ENCODE measurements around the gene TMBIM1.

TMBIM1 gene

DNA sequence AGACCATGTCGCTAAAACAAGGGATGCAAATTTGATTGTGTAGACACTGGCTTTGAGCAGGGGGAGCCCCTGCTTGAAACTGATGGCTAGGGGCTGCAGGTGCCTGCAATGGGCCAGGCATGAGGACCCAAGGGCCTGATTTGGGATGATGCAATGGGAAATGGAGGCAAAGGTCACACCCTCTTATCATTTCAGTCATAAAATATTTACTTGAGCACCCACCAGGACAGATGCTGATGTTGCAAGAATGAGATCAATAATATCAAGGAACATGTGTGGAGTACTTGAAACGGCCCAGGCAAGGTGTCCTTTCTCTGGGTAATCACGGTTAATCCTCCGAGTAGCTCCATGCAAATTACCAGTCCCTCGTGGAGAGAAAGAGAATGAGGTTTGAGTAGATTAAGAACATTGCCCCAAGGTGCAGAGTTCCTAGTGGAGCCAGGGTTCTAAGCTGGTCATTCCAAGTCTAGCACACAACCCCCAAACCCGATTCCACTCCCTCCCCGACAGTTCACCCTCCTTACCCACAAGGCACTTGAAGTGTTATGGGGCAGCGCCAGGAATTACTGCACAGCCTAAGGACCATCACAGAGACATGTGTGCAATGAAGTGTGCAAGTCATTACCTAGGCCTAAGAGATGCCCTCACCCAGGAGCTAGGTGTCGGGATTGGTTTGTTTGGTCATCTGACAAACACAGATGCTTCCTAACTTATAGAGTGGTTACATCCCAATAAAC is 14.0 kb upstream of the TMBIM1 start:
- no peak for TF ChIP-seq GATA3 (IDR thresholded peaks at IDR 0.05; ENCODE audit: low read depth, low read length)

- TF ChIP-seq GATA3 (IDR thresholded peaks at IDR 0.05; ENCODE audit: low read depth, low read length) (no peak), GATA2 (IDR thresholded peaks at IDR 0.05; ENCODE audit: low read depth, low read length) (no peak)
Measured at GRCh38 chr2:218305383-218305782, 13.1 kb upstream of the TMBIM1 start.

- no peak for TF ChIP-seq GATA2 (IDR thresholded peaks at IDR 0.05; ENCODE audit: low read depth, low read length)
- TF ChIP-seq GATA3 (IDR thresholded peaks at IDR 0.05; ENCODE audit: low read depth, low read length), result no peak
Measured at GRCh38 chr2:218301176-218301819, 9.0 kb upstream of the TMBIM1 start.

DNA sequence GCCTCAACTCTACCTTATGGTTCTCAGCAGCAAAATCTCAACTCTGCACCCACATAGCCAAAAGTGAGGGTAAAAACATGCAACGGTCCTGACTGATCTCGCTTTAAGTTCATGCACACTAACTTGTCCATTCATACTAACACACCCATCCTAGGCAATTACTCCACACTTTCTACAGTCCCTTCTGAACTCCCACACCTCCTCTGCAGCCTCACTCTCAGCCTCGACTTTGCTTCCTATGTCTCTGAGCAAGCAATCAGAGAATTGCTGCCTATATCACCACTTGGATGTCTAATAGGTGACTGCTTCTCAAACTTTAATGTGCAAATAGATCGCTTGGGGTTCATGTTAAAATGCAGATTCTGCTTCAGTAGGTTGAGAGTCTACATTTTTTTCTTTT is 7.8 kb upstream of the TMBIM1 start:
- TF ChIP-seq GATA2 (IDR thresholded peaks at IDR 0.05; ENCODE audit: low read depth, low read length) (no peak), GATA3 (IDR thresholded peaks at IDR 0.05; ENCODE audit: low read depth, low read length) (no peak)

GRCh38 chr2:218298314-218298875 is 6.1 kb upstream of the TMBIM1 start:
- no peak for TF ChIP-seq GATA2 (IDR thresholded peaks at IDR 0.05; ENCODE audit: low read depth, low read length)
- TF ChIP-seq GATA3 (IDR thresholded peaks at IDR 0.05; ENCODE audit: low read depth, low read length), result no peak

DNA sequence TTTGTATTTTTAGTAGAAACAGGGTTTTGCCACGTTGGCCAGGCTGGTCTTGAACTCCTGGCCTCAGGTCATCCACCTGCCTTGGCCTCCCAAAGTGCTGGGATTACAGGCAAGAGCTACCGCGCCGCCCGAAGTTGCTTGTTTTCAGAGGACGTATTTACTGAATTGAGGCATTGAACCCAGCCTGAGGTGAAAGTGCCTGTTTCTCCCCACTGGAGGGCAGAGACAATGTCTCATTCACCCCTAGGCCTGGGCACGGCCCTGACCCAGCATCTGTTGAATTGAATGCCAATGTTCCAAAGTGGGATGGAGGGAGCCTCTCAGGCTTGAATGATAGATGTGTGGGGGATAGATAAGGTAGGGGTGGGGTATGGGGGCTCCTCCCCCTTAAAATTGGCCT is 4.5 kb upstream of the TMBIM1 start:
- TF ChIP-seq GATA2 (IDR thresholded peaks at IDR 0.05; ENCODE audit: low read depth, low read length), result no peak
- TF ChIP-seq GATA3 (IDR thresholded peaks at IDR 0.05; ENCODE audit: low read depth, low read length), result no peak

DNA sequence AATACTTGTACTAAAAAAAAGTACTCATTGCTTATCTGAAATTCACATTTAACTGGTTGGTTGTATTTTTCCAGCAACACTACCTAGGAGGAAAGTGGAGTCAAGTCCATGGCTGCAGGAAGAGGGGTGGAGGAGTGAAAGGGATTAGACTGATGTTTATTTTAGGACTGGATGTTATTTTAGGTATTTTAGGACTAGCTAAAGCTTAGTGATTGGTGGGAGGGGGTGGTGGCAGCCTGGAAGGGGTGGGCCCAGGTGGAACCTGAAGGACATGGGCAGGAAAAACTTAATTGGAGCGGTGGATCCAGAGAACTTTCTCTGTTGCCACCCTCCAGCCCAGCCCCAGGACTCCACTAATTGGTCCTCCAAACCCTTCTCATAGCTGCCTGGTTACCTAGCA is 3.9 kb upstream of the TMBIM1 start:
- TF ChIP-seq GATA3 (IDR thresholded peaks at IDR 0.05; ENCODE audit: low read depth, low read length) (no peak), GATA2 (IDR thresholded peaks at IDR 0.05; ENCODE audit: low read depth, low read length) (no peak)

GRCh38 chr2:218295029-218295428 is 2.7 kb upstream of the TMBIM1 start:
- TF ChIP-seq GATA2 (IDR thresholded peaks at IDR 0.05; ENCODE audit: low read depth, low read length), result no peak
- TF ChIP-seq GATA3 (IDR thresholded peaks at IDR 0.05; ENCODE audit: low read depth, low read length), result no peak

GRCh38 chr2:218294430-218295022 is 2.2 kb upstream of the TMBIM1 start:
- no peak for TF ChIP-seq GATA3 (IDR thresholded peaks at IDR 0.05; ENCODE audit: low read depth, low read length)
- TF ChIP-seq GATA2 (IDR thresholded peaks at IDR 0.05; ENCODE audit: low read depth, low read length), result no peak

GRCh38 chr2:218293715-218294429 is 1.6 kb upstream of the TMBIM1 start:
- TF ChIP-seq GATA2 (IDR thresholded peaks at IDR 0.05; ENCODE audit: low read depth, low read length), result no peak
- TF ChIP-seq GATA3 (IDR thresholded peaks at IDR 0.05; ENCODE audit: low read depth, low read length), result no peak

GRCh38 chr2:218291318-218292047 is 820 bp downstream of the TMBIM1 start:
- TF ChIP-seq GATA2 (IDR thresholded peaks at IDR 0.05; ENCODE audit: low read depth, low read length) (no peak), GATA3 (IDR thresholded peaks at IDR 0.05; ENCODE audit: low read depth, low read length) (no peak)

GRCh38 chr2:218290316-218291261 is 1.7 kb downstream of the TMBIM1 start:
- no peak for TF ChIP-seq GATA3 (IDR thresholded peaks at IDR 0.05; ENCODE audit: low read depth, low read length)
- TF ChIP-seq GATA2 (IDR thresholded peaks at IDR 0.05; ENCODE audit: low read depth, low read length), result no peak

Data from SH-SY5Y (cell line).